Measurements from ENCODE around the gene CA5A.

GRCh38 chr16:87838643-87839541 lies 97.4 kb downstream of the CA5A start:
- TF ChIP-seq CTCF (IDR thresholded peaks at IDR 0.05; ENCODE audit: insufficient read depth, low read depth, low read length) (no peak), EZH2 (IDR thresholded peaks at IDR 0.05; ENCODE audit: insufficient read depth, low read length) (no peak)
